ENCODE results near the gene SAXO1. TPM values are rescaled to one million over a fixed set of nuclear protein-coding genes. Genes with fewer than 3 reads are reported as not detected.

Gene SAXO1
- total RNA-seq, 1 donor from 2014 or later, result not detected

DNA sequence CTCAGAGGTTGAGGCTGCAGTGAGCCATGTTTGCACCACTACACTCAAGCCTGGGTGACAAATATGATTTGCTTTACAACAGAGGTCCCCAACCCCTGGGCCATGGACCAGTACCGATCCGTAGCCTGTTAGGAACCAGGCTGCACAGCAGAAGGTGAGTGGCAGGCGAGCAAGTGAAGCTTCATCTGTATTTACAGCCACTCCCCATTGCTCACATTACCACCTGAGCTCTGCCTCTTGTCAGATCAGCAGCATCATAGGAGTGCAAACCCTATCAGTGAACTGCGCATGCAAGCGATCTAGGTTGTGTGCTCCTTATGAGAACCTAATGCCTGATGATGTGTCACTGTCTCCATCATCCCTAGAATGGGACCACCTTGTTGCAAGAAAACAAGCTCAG, 42.5 kb downstream of the SAXO1 start:
- Mint-ChIP-seq H3K36me3 (ENCODE audit: low read depth, unreplicated experiment) (no peaks in the 10 kb centered on the region), H3K9me3 (ENCODE audit: unreplicated experiment) (no peaks in the 10 kb centered on the region), H3K4me3 (ENCODE audit: unreplicated experiment) (no peak overlapping the region), H3K27me3 (ENCODE audit: unreplicated experiment) (peaks cover 3% of the 10 kb centered on the region), H3K27ac (ENCODE audit: unreplicated experiment) (no peak overlapping the region), H3K4me1 (ENCODE audit: unreplicated experiment) (no peaks in the 10 kb centered on the region)
- no peak for DNase-seq (ENCODE audit: low spot score)
- TF ChIP-seq, protein P1, sequence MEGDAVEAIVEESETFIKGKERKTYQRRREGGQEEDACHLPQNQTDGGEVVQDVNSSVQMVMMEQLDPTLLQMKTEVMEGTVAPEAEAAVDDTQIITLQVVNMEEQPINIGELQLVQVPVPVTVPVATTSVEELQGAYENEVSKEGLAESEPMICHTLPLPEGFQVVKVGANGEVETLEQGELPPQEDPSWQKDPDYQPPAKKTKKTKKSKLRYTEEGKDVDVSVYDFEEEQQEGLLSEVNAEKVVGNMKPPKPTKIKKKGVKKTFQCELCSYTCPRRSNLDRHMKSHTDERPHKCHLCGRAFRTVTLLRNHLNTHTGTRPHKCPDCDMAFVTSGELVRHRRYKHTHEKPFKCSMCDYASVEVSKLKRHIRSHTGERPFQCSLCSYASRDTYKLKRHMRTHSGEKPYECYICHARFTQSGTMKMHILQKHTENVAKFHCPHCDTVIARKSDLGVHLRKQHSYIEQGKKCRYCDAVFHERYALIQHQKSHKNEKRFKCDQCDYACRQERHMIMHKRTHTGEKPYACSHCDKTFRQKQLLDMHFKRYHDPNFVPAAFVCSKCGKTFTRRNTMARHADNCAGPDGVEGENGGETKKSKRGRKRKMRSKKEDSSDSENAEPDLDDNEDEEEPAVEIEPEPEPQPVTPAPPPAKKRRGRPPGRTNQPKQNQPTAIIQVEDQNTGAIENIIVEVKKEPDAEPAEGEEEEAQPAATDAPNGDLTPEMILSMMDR (IDR thresholded peaks at IDR 0.05; ENCODE audit: unreplicated experiment), result no peak

DNA sequence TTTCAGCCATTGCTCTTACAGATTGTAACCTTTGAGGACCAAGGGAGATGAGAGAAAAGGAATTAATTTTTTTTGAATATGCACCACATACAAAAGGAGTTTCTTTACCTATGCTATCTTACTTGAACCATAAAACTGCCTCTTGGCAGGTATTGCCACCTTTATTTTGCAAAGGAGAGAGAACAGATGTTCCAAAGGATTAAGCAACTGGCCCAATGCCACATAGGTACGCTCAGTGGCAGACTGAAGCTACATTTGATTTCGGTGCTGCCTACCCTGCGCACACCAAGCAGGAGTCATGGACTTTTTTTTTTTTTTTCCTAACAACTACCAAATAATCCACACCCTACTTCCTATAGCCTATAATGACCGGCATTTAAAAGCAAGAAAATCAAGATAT, 43.1 kb downstream of the SAXO1 start:
- no peak for DNase-seq (ENCODE audit: low spot score)
- Mint-ChIP-seq H3K4me1 (ENCODE audit: unreplicated experiment) (no peaks in the 10 kb centered on the region), H3K27ac (ENCODE audit: unreplicated experiment) (no peak overlapping the region), H3K36me3 (ENCODE audit: low read depth, unreplicated experiment) (no peaks in the 10 kb centered on the region), H3K9me3 (ENCODE audit: unreplicated experiment) (no peaks in the 10 kb centered on the region), H3K27me3 (ENCODE audit: unreplicated experiment) (peaks cover 3% of the 10 kb centered on the region), H3K4me3 (ENCODE audit: unreplicated experiment) (no peak overlapping the region)
- TF ChIP-seq, protein P1 (IDR thresholded peaks at IDR 0.05; ENCODE audit: unreplicated experiment), result no peak

DNA sequence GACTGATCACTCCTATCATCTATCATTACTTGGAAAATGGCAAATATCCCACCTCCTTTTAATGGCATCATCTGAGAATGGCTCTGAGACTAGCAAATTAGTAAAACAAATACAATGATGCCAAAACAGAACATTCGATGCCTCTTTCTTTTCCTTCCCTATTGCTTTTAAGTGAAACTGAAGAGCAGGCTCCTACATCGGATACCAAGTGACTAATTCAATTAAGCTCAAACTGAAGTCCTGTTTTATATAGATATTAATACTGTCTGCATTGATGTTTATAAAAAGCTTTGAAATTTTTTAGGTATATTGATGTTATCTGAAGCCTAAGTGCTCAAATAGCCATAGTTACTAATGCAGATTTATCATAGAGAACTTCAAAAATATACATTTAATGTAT, 43.9 kb downstream of the SAXO1 start:
- no peak for DNase-seq (ENCODE audit: low spot score)
- H3K4me1 Mint-ChIP-seq (ENCODE audit: unreplicated experiment), result no peaks in the 10 kb centered on the region
- peaks cover 3% of the 10 kb centered on the region for H3K27me3 Mint-ChIP-seq (ENCODE audit: unreplicated experiment)
- no peaks in the 10 kb centered on the region for H3K9me3 Mint-ChIP-seq (ENCODE audit: unreplicated experiment)
- no peak overlapping the region for H3K27ac Mint-ChIP-seq (ENCODE audit: unreplicated experiment)
- no peak overlapping the region for H3K4me3 Mint-ChIP-seq (ENCODE audit: unreplicated experiment)
- TF ChIP-seq, protein P1 (IDR thresholded peaks at IDR 0.05; ENCODE audit: unreplicated experiment), result no peak
- no peaks in the 10 kb centered on the region for H3K36me3 Mint-ChIP-seq (ENCODE audit: low read depth, unreplicated experiment)

DNA sequence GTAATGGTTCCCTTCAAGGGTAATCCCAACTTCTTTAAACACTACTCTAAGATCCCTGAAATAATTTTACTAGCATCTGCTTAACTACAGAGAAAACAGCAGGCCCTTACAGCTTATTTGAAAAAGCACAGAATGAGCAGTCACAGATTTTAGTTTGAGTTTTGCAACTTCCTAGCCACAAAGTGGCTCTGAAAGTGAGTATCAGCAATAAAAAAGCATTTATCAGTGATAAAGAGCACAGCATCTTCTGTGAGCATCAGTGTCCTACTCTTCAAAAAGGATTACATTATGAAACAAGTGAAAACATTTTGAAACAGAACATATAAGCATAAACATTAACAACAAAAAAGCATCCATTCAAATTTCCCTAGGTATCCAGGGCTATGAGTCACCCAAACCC, 45.0 kb downstream of the SAXO1 start:
- Mint-ChIP-seq H3K36me3 (ENCODE audit: low read depth, unreplicated experiment) (no peaks in the 10 kb centered on the region), H3K4me1 (ENCODE audit: unreplicated experiment) (no peaks in the 10 kb centered on the region), H3K27ac (ENCODE audit: unreplicated experiment) (no peak overlapping the region), H3K4me3 (ENCODE audit: unreplicated experiment) (no peak overlapping the region), H3K9me3 (ENCODE audit: unreplicated experiment) (no peaks in the 10 kb centered on the region), H3K27me3 (ENCODE audit: unreplicated experiment) (peaks cover 5% of the 10 kb centered on the region)
- no peak for DNase-seq (ENCODE audit: low spot score)
- TF ChIP-seq, protein P1 (IDR thresholded peaks at IDR 0.05; ENCODE audit: unreplicated experiment), result no peak

DNA sequence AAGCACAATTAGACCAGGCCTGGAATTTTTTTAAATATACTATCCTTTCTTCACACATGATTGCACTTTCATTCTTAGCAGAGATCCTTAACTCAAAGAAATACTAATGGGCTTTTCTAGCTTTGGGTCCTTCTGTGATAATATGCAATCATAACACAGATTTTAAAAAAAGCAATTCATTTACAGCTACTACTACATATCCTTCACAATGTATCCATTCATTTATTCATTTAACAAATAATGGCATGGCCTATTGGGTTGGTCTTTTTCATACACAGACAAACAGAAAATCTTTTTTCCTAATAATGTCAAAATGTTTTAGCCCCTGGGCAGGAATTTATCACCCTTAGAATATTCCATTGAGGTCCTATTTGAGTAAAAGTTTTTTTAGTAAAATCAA, 47.0 kb downstream of the SAXO1 start:
- TF ChIP-seq, protein P1 (IDR thresholded peaks at IDR 0.05; ENCODE audit: unreplicated experiment), result no peak
- DNase-seq (ENCODE audit: low spot score), result no peak
- no peaks in the 10 kb centered on the region for H3K9me3 Mint-ChIP-seq (ENCODE audit: unreplicated experiment)
- H3K27me3 Mint-ChIP-seq (ENCODE audit: unreplicated experiment), result peaks cover 2% of the 10 kb centered on the region
- H3K36me3 Mint-ChIP-seq (ENCODE audit: low read depth, unreplicated experiment), result no peaks in the 10 kb centered on the region
- H3K4me3 Mint-ChIP-seq (ENCODE audit: unreplicated experiment), result no peak overlapping the region
- no peaks in the 10 kb centered on the region for H3K4me1 Mint-ChIP-seq (ENCODE audit: unreplicated experiment)
- H3K27ac Mint-ChIP-seq (ENCODE audit: unreplicated experiment), result no peak overlapping the region

All from endothelial cell (in vitro differentiated cells).